K562 (cell line): ENCODE data around the gene SKA3.

Experiments used
- BRD4 ChIP-seq: fragments of 200-600 bp; sonication (generic); IDR thresholded peaks from 2 replicates; pipeline ENCODE4 v1.6.1; 2017; ENCODE audit warnings: inconsistent platforms
- CHD4 ChIP-seq: fragments of 200-600 bp; sonication (generic); IDR thresholded peaks from 3 replicates; pipeline ENCODE4 v1.6.1; 2012; ENCODE audit warnings: low read depth, mild to moderate bottlenecking, mixed read lengths, low read length, inconsistent platforms; ENCODE audit not compliant: insufficient read depth, insufficient replicate concordance, poor library complexity, severe bottlenecking
- CTCF ChIP-seq, 3 experiments: IDR thresholded peaks in 2 of 3; conservative IDR thresholded peaks in 1 of 3; 2 replicates each; pipeline ENCODE4 v1.5.1; 2011 to 2012; ENCODE audit warnings: low read length in 3 of 3, mild to moderate bottlenecking in 3 of 3, control low read depth in 2 of 3, improper control_type of control experiment in 1 of 3, inconsistent platforms in 1 of 3, low read depth in 1 of 3, mixed read lengths in 1 of 3, moderate library complexity in 1 of 3; ENCODE audit not compliant: insufficient read depth in 2 of 3
- EZH2 ChIP-seq: IDR thresholded peaks from 2 replicates; pipeline ENCODE4 v1.6.1; 2012; ENCODE audit warnings: low read depth, mild to moderate bottlenecking, inconsistent platforms, low read length, borderline replicate concordance
- HDAC6 ChIP-seq: IDR thresholded peaks from 2 replicates; pipeline ENCODE4 v1.6.1; 2012; ENCODE audit warnings: low read depth, mild to moderate bottlenecking, control low read depth, inconsistent platforms, low read length, moderate library complexity
- ILF3 ChIP-seq: fragments of 450-650 bp; IDR thresholded peaks from 2 replicates; pipeline ENCODE4 v1.6.1; 2018; ENCODE audit warnings: antibody characterized with exemption, mild to moderate bottlenecking, moderate library complexity, borderline replicate concordance
- JUN ChIP-seq, 2 experiments: sonication (generic) in 1 of 2; formaldehyde crosslinking in 1 of 2; IDR thresholded peaks; 2 replicates each; pipeline versions ENCODE4 v1.6.1 to v1.8.0; 2012 to 2022; ENCODE audit warnings: borderline replicate concordance in 2 of 2, mild to moderate bottlenecking in 2 of 2, improper control_type of control experiment in 1 of 2, low read depth in 1 of 2, low read length in 1 of 2, missing genetic modification reagents in 1 of 2
- MAFK ChIP-seq: IDR thresholded peaks from 2 replicates; pipeline ENCODE4 v1.6.1; 2011; ENCODE audit warnings: low read length, improper control_type of control experiment
- MED1 ChIP-seq: sonication (generic); formaldehyde crosslinking; IDR thresholded peaks from 2 replicates; pipeline ENCODE4 v1.8.1; 2023; ENCODE audit warnings: missing genetic modification reagents, borderline replicate concordance
- PCBP1 ChIP-seq: fragments of 200-400 bp; formaldehyde crosslinking; IDR thresholded peaks from 2 replicates; pipeline ENCODE4 v1.6.1; 2018; ENCODE audit warnings: mild to moderate bottlenecking, low read depth, low read length; ENCODE audit not compliant: poor library complexity, severe bottlenecking
- THRAP3 ChIP-seq: fragments of 450-650 bp; IDR thresholded peaks from 2 replicates; pipeline ENCODE4 v1.6.1; 2016; ENCODE audit warnings: mild to moderate bottlenecking, inconsistent platforms, borderline replicate concordance
- ZNF280B ChIP-seq: fragments of 250-450 bp; sonication (Bioruptor Pico); IDR thresholded peaks from 2 replicates; pipeline ENCODE4 v1.5.1; 2021; ENCODE audit warnings: mild to moderate bottlenecking

GRCh38 chr13:21216332-21216731, 40.0 kb upstream of the SKA3 start:
- TF ChIP-seq MED1 (CRISPR knock-in tag) (no peak), ZNF280B (no peak), BRD4 (no peak), CTCF (IDR thresholded peaks at IDR 0.05 in 2 of 3, conservative IDR thresholded peaks at IDR 0.05 in 1 of 3; ENCODE audit: insufficient read depth in 2 of 3, low read depth in 1 of 3, low read length in 3 of 3) (no peak), HDAC6 (no peak), JUN (IDR thresholded peaks at IDR 0.05; ENCODE audit: borderline replicate concordance, low read depth, low read length) (no peak), JUN (CRISPR knock-in tag; IDR thresholded peaks at IDR 0.05; ENCODE audit: borderline replicate concordance) (no peak), EZH2 (no peak), CHD4 (no peak), ILF3 (no peak), PCBP1 (no peak), MAFK (no peak), THRAP3 (no peak)
